ENCODE measurements around the gene PURB. TPM values are rescaled to one million over a fixed set of nuclear protein-coding genes. Genes with fewer than 3 reads are reported as not detected.

PURB gene
- total and polyA plus RNA-seq, 8 donors: 23.5 to 38.7 (median 35.9) TPM

DNA sequence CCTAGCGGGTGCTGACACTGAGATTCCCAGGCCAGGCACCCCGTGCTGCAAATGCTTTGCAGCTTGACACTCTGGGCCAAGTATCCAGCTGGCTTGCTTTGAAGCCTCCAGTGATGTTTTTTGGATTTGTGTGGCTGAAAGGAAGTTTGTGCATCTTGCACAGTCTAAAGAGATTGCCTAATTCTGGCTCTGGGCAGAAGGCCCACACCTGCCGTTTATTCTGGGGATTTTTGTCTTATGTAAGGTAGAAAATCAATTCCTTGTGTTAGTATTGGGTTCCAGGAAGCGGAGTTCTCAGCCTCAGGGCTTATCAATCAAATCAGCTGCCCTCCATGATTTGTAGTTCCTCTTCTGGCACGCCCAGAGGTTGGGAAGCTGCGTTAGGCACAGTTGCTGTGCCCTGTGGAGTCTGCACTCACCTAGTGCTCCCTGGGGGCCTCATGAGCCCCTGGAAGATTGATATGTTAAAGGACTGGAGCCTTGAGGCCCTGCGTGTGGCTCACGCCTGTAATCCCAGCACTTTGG lies 8.4 kb upstream of the PURB start:
- no peak for ATAC-seq
- Histone ChIP-seq H3K4me3 (no peak overlapping the region), H3K27ac (no peak overlapping the region), H3K36me3 (no peaks in the 10 kb centered on the region), H3K27me3 (no peaks in the 10 kb centered on the region), H3K4me1 (no peaks in the 10 kb centered on the region), H3K9me3 (no peaks in the 10 kb centered on the region)
- TF ChIP-seq, protein P1, sequence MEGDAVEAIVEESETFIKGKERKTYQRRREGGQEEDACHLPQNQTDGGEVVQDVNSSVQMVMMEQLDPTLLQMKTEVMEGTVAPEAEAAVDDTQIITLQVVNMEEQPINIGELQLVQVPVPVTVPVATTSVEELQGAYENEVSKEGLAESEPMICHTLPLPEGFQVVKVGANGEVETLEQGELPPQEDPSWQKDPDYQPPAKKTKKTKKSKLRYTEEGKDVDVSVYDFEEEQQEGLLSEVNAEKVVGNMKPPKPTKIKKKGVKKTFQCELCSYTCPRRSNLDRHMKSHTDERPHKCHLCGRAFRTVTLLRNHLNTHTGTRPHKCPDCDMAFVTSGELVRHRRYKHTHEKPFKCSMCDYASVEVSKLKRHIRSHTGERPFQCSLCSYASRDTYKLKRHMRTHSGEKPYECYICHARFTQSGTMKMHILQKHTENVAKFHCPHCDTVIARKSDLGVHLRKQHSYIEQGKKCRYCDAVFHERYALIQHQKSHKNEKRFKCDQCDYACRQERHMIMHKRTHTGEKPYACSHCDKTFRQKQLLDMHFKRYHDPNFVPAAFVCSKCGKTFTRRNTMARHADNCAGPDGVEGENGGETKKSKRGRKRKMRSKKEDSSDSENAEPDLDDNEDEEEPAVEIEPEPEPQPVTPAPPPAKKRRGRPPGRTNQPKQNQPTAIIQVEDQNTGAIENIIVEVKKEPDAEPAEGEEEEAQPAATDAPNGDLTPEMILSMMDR (IDR thresholded peaks at IDR 0.05): no peak
- DNase-seq: no peak
- intact Hi-C loops (cut with DNase I): no loop called here

DNA sequence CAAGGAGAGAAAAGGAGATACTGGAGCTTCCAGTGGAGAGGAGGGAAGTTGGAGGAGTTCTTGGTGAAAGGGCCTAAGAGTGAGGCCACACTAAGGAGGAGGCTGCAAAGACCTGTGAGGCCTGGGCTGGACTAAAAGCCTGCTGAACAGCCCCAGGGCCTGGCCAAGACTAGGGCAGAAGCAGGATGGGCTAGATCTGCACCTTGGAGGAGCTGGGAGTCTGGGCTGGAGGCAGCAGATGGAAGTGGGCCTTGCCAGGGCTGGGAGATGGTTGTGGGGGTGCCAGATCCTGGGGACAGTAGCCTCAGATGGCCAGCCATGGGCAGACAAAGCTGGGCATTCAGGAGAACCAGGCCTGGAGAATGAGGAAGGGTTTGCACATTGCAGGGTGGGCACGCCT lies 6.5 kb upstream of the PURB start:
- H3K4me1 ChIP-seq: no peaks in the 10 kb centered on the region
- no peaks in the 10 kb centered on the region for H3K9me3 ChIP-seq
- H3K4me3 ChIP-seq: no peak overlapping the region
- H3K36me3 ChIP-seq: no peaks in the 10 kb centered on the region
- ATAC-seq (no peak), DNase-seq (no peak)
- H3K27me3 ChIP-seq: no peaks in the 10 kb centered on the region
- TF ChIP-seq, protein P1 (IDR thresholded peaks at IDR 0.05): no peak
- intact Hi-C loops (cut with DNase I): no loop called here
- H3K27ac ChIP-seq: no peak overlapping the region

DNA sequence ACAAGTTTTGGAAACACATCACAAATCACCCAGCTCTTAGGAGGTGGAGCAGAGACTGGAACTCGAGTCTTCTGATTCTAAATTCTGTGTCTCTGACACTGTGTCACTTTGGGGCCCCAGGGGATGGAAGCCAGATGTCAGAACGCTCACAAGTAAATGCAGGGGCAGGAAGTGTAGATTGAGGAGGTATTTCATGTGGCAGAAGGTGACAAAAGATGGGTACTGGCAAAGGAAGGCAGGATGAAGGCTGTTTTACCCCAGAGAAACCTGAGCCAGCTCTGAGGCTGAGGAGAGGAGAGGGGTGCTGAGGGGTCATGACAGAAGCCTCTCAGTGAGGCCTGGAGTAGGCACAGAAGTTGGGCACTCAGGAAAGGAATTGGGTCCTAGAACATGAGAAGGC lies 6.0 kb upstream of the PURB start:
- ATAC-seq (no peak), DNase-seq (no peak)
- Histone ChIP-seq H3K4me1 (peaks cover 0 to 2% of the 10 kb centered on the region in 2 donors), H3K27ac (no peak overlapping the region), H3K27me3 (no peaks in the 10 kb centered on the region), H3K9me3 (no peaks in the 10 kb centered on the region), H3K36me3 (no peaks in the 10 kb centered on the region), H3K4me3 (no peak overlapping the region)
- TF ChIP-seq, protein P1 (IDR thresholded peaks at IDR 0.05): no peak
- intact Hi-C loops (cut with DNase I): no loop called here

DNA sequence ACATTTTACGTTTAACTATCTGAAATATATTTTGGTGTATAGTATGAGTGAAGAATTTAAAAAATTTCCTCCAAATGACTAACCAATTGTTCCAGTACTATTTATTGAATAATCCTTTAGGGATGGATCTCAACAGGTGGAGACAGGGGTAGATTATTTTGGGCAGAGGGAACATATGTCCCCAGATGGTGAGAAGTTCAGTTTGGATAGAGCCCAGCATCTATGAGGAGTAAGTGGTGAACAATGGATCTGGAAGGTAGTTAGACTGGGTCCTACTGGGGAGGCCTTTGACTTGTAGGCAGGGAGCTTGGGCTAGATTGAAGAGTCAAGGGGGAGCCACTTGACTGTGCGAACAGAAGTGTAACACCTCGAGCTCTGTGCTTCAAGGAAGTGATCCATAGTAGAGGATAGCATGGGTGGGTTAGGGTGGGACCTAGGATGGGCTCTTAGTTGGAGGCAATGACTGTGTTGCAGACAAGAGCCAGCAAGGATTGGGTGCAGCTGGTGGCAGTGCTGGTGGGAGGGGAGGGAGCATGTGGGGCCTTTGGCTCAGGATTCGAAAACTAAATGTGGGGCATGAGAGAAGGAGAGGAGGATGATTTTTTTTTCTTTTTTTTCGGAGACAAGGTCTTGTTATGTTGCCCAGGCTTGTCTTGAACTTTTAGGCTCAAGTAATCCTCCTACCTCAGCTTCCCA lies 3.9 kb upstream of the PURB start:
- no peak overlapping the region for H3K27ac ChIP-seq
- no peak overlapping the region for H3K4me3 ChIP-seq
- no peaks in the 10 kb centered on the region for H3K9me3 ChIP-seq
- intact Hi-C loops (cut with DNase I): no loop called here
- no peak for ATAC-seq
- no peaks in the 10 kb centered on the region for H3K36me3 ChIP-seq
- TF ChIP-seq, protein P1 (IDR thresholded peaks at IDR 0.05): no peak
- no peak for DNase-seq
- H3K27me3 ChIP-seq: no peaks in the 10 kb centered on the region
- H3K4me1 ChIP-seq: peaks cover under 1 to 10% of the 10 kb centered on the region in 2 donors

DNA sequence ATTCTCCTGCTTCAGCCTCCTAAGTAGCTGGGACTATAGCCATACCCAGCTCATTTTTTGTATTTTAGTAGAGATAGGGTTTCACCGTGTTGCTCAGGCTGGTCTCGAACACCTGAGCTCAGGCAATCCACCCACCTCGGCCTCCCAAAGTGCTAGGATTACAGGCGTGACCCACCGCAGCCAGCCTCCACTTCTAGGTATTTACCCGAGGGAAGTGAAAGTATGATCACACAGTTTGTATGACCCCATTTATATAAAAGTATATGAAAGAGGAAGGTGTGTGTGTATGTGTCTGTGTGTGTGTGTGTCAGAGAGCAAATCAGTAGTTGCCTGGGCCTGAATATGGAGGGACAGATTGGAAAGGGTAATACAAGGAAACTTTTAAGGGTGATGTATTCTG lies 2.0 kb upstream of the PURB start:
- Histone ChIP-seq H3K27me3 (no peaks in the 10 kb centered on the region), H3K27ac (peak overlapping the region in 1 of 2 donors; percentile 99), H3K36me3 (no peaks in the 10 kb centered on the region), H3K4me3 (no peak overlapping the region), H3K4me1 (peaks cover 20 to 29% of the 10 kb centered on the region in 2 donors), H3K9me3 (no peaks in the 10 kb centered on the region)
- intact Hi-C loops (cut with DNase I): no loop called here
- ATAC-seq (no peak), DNase-seq (no peak)
- TF ChIP-seq, protein P1 (IDR thresholded peaks at IDR 0.05): no peak
